ENCODE data around the gene ZDHHC22.

The ZDHHC22 gene

DNA sequence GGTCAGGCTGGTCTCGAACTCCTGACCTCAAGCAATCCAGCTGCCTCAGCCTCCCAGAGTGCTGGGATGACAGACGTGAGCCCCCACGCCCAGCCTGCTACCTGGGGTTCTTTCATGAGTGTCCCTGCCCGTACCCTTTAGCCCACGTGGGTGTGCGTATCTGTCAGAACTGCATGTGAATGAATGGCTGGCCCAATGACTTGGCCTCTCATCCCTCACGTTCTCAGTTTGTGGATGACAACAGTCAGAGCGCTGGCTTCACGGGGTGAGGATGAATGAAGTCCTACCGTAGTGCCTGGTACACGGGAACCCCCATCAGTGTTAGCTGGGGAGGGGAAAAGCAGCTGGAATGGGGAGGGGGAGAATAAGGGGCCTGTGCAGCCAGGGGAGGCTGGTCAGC is 16.1 kb upstream of the ZDHHC22 start:
- DNase-seq (ENCODE audit: low read depth, low spot score): no peak

DNA sequence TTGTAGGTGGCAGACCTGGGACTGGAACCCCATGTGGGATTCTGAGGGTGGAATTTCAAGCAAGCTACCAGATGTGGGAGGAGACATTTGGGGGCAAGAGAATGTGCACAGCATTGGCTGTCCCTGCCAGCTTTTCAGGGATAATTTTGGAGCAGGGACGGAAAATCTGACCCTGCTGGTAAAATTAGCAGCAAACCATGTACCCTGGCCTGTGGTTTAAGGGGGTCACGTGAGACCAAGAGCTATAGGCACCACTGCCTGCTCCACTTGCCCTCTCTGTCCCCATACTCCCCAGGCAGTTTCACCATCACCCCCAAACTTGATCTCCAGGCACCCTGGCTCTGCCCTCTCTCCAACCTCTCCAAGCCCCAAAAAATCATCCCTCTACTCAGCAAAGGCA is 13.5 kb upstream of the ZDHHC22 start:
- no peak for DNase-seq (ENCODE audit: low read depth, low spot score)

- no peak for DNase-seq (ENCODE audit: low read depth, low spot score)
Measured at GRCh38 chr14:77154421-77154820, 12.8 kb upstream of the ZDHHC22 start.

GRCh38 chr14:77153802-77154201 is 12.2 kb upstream of the ZDHHC22 start:
- no peak for DNase-seq (ENCODE audit: low read depth, low spot score)

- DNase-seq (ENCODE audit: low read depth, low spot score): no peak
Measured at GRCh38 chr14:77151918-77152588, 10.5 kb upstream of the ZDHHC22 start.

DNA sequence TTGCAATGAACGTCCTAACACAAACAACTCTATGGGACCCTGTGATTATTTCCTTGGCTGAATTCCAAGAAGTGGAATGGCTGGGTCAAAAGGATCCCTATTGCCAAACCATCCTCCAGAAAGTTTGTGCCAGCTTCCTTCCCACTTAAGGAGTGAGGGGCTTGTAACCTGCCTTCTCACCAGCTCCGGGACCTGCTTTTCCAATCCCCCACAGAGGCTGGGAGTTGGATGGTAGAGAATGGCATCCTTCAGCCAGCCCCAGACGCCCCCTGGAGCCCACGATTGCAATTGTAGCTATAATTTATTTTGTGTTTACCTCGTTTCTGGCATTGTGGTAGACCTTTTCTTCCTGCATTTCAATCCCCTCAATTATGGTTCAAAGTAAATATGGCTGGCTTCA is 9.7 kb upstream of the ZDHHC22 start:
- no peak for DNase-seq (ENCODE audit: low read depth, low spot score)

- no peak for DNase-seq (ENCODE audit: low read depth, low spot score)
Measured at GRCh38 chr14:77148510-77149231, 7.1 kb upstream of the ZDHHC22 start.

- no peak for DNase-seq (ENCODE audit: low read depth, low spot score)
Measured at GRCh38 chr14:77145975-77146740, 4.6 kb upstream of the ZDHHC22 start.

- DNase-seq (ENCODE audit: low read depth, low spot score): no peak
Measured at GRCh38 chr14:77144412-77145115, 3.0 kb upstream of the ZDHHC22 start.

DNA sequence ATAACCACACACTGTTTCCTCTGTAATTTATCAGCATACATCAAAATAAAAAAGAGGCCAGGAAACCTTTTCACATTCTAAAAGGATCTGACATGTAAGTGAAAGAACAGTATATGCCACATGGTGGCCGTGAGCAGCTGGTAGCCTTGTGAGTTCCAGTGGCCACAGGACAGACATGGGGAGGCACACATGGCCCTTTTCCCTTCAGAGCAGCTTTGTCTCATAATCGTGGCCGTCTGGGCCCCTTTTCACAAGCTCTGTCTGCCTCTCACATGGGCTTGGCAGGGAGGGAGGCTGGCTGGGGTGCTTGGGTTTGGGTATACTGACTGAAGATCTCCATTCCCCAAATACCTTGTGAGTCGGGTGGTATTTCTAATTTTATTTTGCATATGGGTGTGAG is 1.5 kb upstream of the ZDHHC22 start:
- DNase-seq (ENCODE audit: low read depth, low spot score): no peak

DNA sequence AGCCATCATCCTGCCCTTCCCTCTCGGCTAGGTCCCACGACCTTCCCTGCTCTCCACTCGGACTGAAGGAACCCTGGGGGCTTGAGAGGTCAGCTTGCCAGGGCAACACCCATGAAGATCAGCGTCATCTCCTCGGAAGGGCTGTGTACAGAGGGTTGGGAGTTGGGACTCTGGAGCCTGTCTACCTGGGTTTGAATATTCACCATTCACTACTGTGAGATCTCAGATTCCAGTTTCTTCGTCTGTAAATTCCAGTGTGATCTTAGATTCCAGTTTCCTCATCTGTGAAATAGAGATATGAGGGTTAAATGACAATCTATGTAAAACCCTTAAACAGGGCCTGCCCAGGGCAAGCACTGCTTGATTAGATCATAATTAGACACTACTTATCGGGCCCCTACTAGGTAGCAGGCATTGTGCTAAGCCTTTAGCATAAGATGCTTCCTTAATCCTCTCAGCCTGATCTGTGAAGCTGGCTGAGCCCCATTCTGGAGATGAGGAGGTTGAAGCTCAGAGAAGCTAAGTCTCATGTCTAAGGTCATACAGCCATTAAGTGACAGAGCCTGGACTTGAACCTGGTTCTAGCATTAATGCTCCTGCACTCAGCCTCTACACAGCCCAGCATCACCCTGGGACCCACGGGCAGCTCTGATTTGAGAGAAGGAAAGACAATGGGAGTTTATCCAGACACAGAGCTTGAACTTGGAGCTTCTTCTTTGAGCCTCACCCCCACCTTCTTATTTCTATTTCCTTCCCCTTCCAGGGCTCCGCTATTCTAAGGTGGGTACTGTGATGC is 612 bp upstream of the ZDHHC22 start:
- no peak for DNase-seq (ENCODE audit: low read depth, low spot score)

GRCh38 chr14:77140359-77141213 is 1.0 kb downstream of the ZDHHC22 start:
- no peak for DNase-seq (ENCODE audit: low read depth, low spot score)

DNA sequence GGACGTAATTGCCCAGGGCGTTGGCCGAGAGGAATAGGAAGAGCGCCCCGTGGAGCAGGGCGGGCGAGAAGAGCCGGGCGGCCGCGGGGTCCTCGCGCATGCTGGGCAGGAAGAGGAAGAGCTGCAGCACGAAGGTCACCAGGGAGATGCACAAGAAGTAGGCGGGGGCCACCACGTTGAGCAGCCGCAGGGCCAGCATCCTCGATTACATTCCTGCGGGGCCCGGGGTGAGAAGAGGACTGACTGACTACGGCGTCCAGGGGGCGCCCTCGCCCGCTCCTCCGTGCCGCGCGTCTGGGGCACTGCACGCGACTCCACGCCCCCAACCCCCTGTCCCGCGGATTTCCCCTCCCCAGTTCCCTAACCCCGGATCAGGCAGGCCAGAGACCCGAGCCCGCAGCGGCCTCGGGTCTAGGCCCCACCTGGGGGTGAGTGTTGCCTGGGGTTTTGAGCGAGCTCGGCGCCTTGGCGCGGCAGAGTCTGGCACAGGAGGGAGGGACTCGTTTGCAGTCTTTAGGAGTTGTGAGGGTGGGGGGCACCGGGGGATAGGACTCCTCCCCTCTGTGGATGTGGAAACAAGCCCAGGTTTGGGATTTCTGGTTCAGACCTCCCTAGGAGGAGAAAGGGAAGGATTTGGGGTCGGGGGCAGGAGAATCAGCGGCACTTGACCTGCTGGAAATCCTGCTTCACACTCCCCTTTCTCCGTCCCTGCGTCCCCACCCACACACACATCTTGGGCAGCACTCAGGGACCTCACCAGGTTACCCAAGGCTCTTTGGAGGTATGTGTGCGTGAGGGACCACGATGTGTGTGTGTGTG is 1.8 kb downstream of the ZDHHC22 start:
- DNase-seq (ENCODE audit: low read depth, low spot score): no peak

GRCh38 chr14:77139022-77139421 is 2.6 kb downstream of the ZDHHC22 start:
- no peak for DNase-seq (ENCODE audit: low read depth, low spot score)

- DNase-seq (ENCODE audit: low read depth, low spot score): peak; percentile 11
Measured at GRCh38 chr14:77133720-77134338, 7.8 kb downstream of the ZDHHC22 start.

GRCh38 chr14:77131871-77132486 is 9.6 kb downstream of the ZDHHC22 start:
- DNase-seq (ENCODE audit: low read depth, low spot score): no peak

GRCh38 chr14:77131206-77131605 is 10.4 kb downstream of the ZDHHC22 start:
- no peak for DNase-seq (ENCODE audit: low read depth, low spot score)

GRCh38 chr14:77130386-77130785 is 11.2 kb downstream of the ZDHHC22 start:
- DNase-seq (ENCODE audit: low read depth, low spot score): no peak
